ENCODE results near the gene OGDH. TPM values are rescaled to one million over a fixed set of nuclear protein-coding genes. Genes with fewer than 3 reads are reported as not detected.

OGDH gene
- total and polyA plus RNA-seq, 2 of the 4 experiments (the other 2 are of a cell fraction) = 47.4 to 56.5 TPM

- ChIA-PET POLR2A (ENCODE audit: unreplicated experiment) (no interaction called here), CTCF (no interaction called here)
- Histone ChIP-seq H3K14ac (replicated peaks; ENCODE audit: low read depth, low read length) (no peak overlapping the region), H3K4me3 (ENCODE audit: insufficient read depth, low read depth, low read length) (no peak overlapping the region), H4K20me1 (ENCODE audit: insufficient read depth, low read length) (peaks cover 7% of the 10 kb centered on the region; the same call in 1 of the 2 replicates), H3K36me3 (ENCODE audit: control insufficient read depth, insufficient read depth, low read length) (no peaks in the 10 kb centered on the region), H2BK5ac (ENCODE audit: low read depth, low read length, poor library complexity, severe bottlenecking) (no peak overlapping the region), H4K8ac (ENCODE audit: low read depth in 2 of 2, low read length in 2 of 2) (no peak overlapping the region), H3K27me3 (ENCODE audit: control insufficient read depth, insufficient read depth, low read length) (no peaks in the 10 kb centered on the region), H3K79me1 (ENCODE audit: low read depth in 1 of 2, low read length in 2 of 2) (peaks cover 15 to 74% of the 10 kb centered on the region in 2 experiments), H3K9me3 (ENCODE audit: control insufficient read depth, insufficient read depth, low read length) (no peaks in the 10 kb centered on the region), H4K5ac (ENCODE audit: low read depth, low read length) (no peak overlapping the region), H3K18ac (ENCODE audit: low read depth, low read length) (no peak overlapping the region), H3K4ac (ENCODE audit: low read depth, low read length) (no peak overlapping the region), H3K9ac (ENCODE audit: low read depth, low read length) (no peak overlapping the region), H2AFZ (replicated peaks; ENCODE audit: low read length, poor library complexity) (no peak overlapping the region), H2BK15ac (ENCODE audit: low read depth, low read length) (no peak overlapping the region), H3K4me1 (ENCODE audit: control insufficient read depth, insufficient read depth, low read length) (peaks cover 42% of the 10 kb centered on the region), H3K27ac (ENCODE audit: insufficient read depth, low read length) (no peak overlapping the region), H2AK9ac (replicated peaks; ENCODE audit: low read depth, low read length, poor library complexity) (no peak overlapping the region), H4K91ac (ENCODE audit: insufficient read depth, low read depth, low read length) (no peak overlapping the region), H3K56ac (ENCODE audit: extremely low read depth, insufficient read depth, low read length) (no peak overlapping the region), H2BK20ac (ENCODE audit: low read depth, low read length) (no peak overlapping the region), H2BK120ac (ENCODE audit: low read depth, low read length) (no peak overlapping the region), H3K4me2 (ENCODE audit: low read depth, low read length) (no peak overlapping the region), H3K23ac (ENCODE audit: low read depth, low read length) (no peak overlapping the region), H2AK5ac (ENCODE audit: low read depth, low read length) (no peak overlapping the region; the same call in 1 of the 2 replicates), H3K9me1 (ENCODE audit: insufficient read depth, low read length) (peaks cover 43% of the 10 kb centered on the region)
- dilution Hi-C loops (cut with HindIII; ENCODE audit: low sequenced_read_pairs, unreplicated experiment) (no loop called here), in situ Hi-C loops (cut with MboI; ENCODE audit: low sequenced_read_pairs) (no loop called here), intact Hi-C loops (cut with micrococcal nuclease) (no loop called here)
- DNase-seq (no peak), ATAC-seq (ENCODE audit: low read depth) (no peak)
- WGBS, 2 experiments (ENCODE audit: extremely low coverage in 2 of 2, insufficient read length in 1 of 2) = 86% methylated on average over 2 of the region's 3 CpGs; no CpG with 5 or more reads in 1 of the 2 experiments
- no TSS peak for BruUV-seq (replicated peaks)
- TF ChIP-seq USF2 (IDR thresholded peaks at IDR 0.05; ENCODE audit: low read depth, low read length) = no peak
- TF ChIP-seq FOS (IDR thresholded peaks at IDR 0.05; ENCODE audit: low read depth, low read length) = no peak
- no peak for TF ChIP-seq CEBPB (IDR thresholded peaks at IDR 0.05; ENCODE audit: low read depth, low read length)
- TF ChIP-seq BHLHE40 (IDR thresholded peaks at IDR 0.05; ENCODE audit: low read depth, low read length) = no peak
- no peak for TF ChIP-seq MAZ (IDR thresholded peaks at IDR 0.05; ENCODE audit: borderline replicate concordance, low read depth, low read length)
- TF ChIP-seq CHD1 (IDR thresholded peaks at IDR 0.05; ENCODE audit: low read depth, low read length) = no peak
- TF ChIP-seq MXI1 (IDR thresholded peaks at IDR 0.05; ENCODE audit: borderline replicate concordance, low read depth, low read length) = no peak
- TF ChIP-seq RFX5 (IDR thresholded peaks at IDR 0.05; ENCODE audit: low read depth, low read length) = no peak
- no peak for TF ChIP-seq RAD21 (IDR thresholded peaks at IDR 0.05; ENCODE audit: low read length)
- TF ChIP-seq ELK1 (IDR thresholded peaks at IDR 0.05; ENCODE audit: borderline replicate concordance, low read depth, low read length) = no peak
- no peak for TF ChIP-seq NFE2L2 (IDR thresholded peaks at IDR 0.05; ENCODE audit: low read depth, low read length)
- TF ChIP-seq SMC3 (IDR thresholded peaks at IDR 0.05; ENCODE audit: low read depth, low read length) = no peak
- TF ChIP-seq POLR2A (IDR thresholded peaks at IDR 0.05; ENCODE audit: low read depth, low read length) = no peak
- no peak for TF ChIP-seq CTCF (conservative IDR thresholded peaks at IDR 0.05; ENCODE audit: low read depth, low read length)
- no peak for TF ChIP-seq RCOR1 (IDR thresholded peaks at IDR 0.05; ENCODE audit: insufficient replicate concordance, low read length)
- no peak for TF ChIP-seq MAFK (IDR thresholded peaks at IDR 0.05; ENCODE audit: low read depth, low read length)
These were observed 29.7 kb downstream of the OGDH start for GRCh38 chr7:44636041-44636584.

Measured in IMR-90 (cell line).